ENCODE results near the gene DCTD. TPM values are rescaled to one million over a fixed set of nuclear protein-coding genes. Genes with fewer than 3 reads are reported as not detected.

DCTD gene
- 89.3 TPM for polyA plus RNA-seq (2012; ENCODE audit: low read depth, missing spikeins)

DNA sequence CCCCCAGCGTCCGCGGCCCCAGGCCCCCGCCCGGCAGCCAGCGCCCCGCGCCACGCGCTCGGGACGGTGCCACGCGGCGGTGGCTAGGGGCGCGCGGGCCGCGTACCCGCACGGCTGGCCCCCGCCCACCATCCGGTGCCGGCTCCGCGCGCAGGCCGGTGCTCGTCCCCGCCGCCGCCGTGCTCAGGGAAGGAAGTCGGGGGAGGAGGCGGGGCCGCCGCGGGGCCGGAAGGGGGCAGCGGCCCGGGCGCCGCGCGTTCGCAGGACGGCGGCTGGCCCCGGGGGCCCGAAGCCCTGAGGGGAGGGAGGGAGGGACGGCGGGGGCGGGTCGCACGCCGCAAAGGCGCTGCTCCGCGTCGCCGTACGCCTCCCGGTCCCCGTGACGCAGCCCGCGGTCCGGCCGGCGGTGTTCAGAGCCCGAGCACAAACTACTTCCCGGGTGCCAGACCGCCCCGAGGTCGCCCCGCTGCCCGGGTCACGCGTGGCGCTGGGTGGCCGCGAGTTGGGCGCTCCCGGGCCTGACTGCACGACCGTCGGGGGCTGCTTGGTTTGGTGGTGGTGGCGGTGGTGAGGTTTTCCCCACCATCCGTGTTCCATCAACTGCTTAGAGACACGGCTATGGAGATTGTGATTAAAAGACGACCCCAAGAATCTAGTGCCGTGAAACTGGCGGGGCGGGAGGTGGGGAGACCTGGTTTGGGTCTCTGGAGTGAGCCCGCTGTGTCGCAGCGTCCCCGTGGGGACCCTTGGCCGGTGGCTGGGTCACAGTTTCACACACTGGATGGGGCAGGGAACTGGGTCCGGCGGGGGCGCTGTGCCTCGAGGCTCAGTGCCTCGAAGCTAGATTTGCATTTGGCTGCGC is at the start of gene DCTD:
TSS of gene DCTD (minus strand) at position 205 of the 862 bp plus-strand sequence. CDS start 1,818 bp downstream, outside the sequence.
- TF ChIP-seq POLR2AphosphoS5 (IDR thresholded peaks at IDR 0.05; ENCODE audit: low read depth, low read length) (peak; percentile 89), POLR2A (IDR thresholded peaks at IDR 0.05; ENCODE audit: low read depth, low read length) (peak; percentile 93), SPI1 (IDR thresholded peaks at IDR 0.05; ENCODE audit: low read depth, low read length) (peak; percentile 60; the same call in 1 of the 2 replicates), POU2F2 (IDR thresholded peaks at IDR 0.05; ENCODE audit: low read depth, low read length) (peak; percentile 95), TAF1 (IDR thresholded peaks at IDR 0.05; ENCODE audit: low read depth, low read length) (peak; percentile 67), PAX5 (IDR thresholded peaks at IDR 0.05; ENCODE audit: insufficient read depth, low read length, severe bottlenecking) (peak; percentile 9)
- DNase-seq (ENCODE audit: insufficient read length, low spot score) (peak; percentile 59), FAIRE-seq (peak; percentile 97)

- FAIRE-seq (no peak), DNase-seq (ENCODE audit: insufficient read length, low spot score) (no peak)
- TF ChIP-seq POLR2AphosphoS5 (IDR thresholded peaks at IDR 0.05; ENCODE audit: low read depth, low read length) = no peak
- TF ChIP-seq SPI1 (IDR thresholded peaks at IDR 0.05; ENCODE audit: low read depth, low read length) = no peak
- TF ChIP-seq POU2F2 (IDR thresholded peaks at IDR 0.05; ENCODE audit: low read depth, low read length) = no peak
- TF ChIP-seq POLR2A (IDR thresholded peaks at IDR 0.05; ENCODE audit: low read depth, low read length) = no peak
- TF ChIP-seq PAX5 (IDR thresholded peaks at IDR 0.05; ENCODE audit: insufficient read depth, low read length, severe bottlenecking) = no peak
- TF ChIP-seq TAF1 (IDR thresholded peaks at IDR 0.05; ENCODE audit: low read depth, low read length) = no peak
Observed at GRCh38 chr4:182960746-182961145, 43.6 kb upstream of the DCTD start.

- TF ChIP-seq POLR2AphosphoS5 (IDR thresholded peaks at IDR 0.05; ENCODE audit: low read depth, low read length) = no peak
- no peak for TF ChIP-seq SPI1 (IDR thresholded peaks at IDR 0.05; ENCODE audit: low read depth, low read length)
- no peak for TF ChIP-seq TAF1 (IDR thresholded peaks at IDR 0.05; ENCODE audit: low read depth, low read length)
- DNase-seq (ENCODE audit: insufficient read length, low spot score) (no peak), FAIRE-seq (no peak)
Observed at GRCh38 chr4:182960228-182960627, 43.0 kb upstream of the DCTD start.

- DNase-seq (ENCODE audit: insufficient read length, low spot score) (no peak), FAIRE-seq (no peak)
- TF ChIP-seq SPI1 (IDR thresholded peaks at IDR 0.05; ENCODE audit: low read depth, low read length) = no peak
- no peak for TF ChIP-seq TAF1 (IDR thresholded peaks at IDR 0.05; ENCODE audit: low read depth, low read length)
- no peak for TF ChIP-seq POU2F2 (IDR thresholded peaks at IDR 0.05; ENCODE audit: low read depth, low read length)
- TF ChIP-seq PAX5 (IDR thresholded peaks at IDR 0.05; ENCODE audit: insufficient read depth, low read length, severe bottlenecking) = no peak
- TF ChIP-seq POLR2A (IDR thresholded peaks at IDR 0.05; ENCODE audit: low read depth, low read length) = no peak
- TF ChIP-seq POLR2AphosphoS5 (IDR thresholded peaks at IDR 0.05; ENCODE audit: low read depth, low read length) = no peak
Observed at GRCh38 chr4:182955411-182955810, 38.2 kb upstream of the DCTD start.

DNA sequence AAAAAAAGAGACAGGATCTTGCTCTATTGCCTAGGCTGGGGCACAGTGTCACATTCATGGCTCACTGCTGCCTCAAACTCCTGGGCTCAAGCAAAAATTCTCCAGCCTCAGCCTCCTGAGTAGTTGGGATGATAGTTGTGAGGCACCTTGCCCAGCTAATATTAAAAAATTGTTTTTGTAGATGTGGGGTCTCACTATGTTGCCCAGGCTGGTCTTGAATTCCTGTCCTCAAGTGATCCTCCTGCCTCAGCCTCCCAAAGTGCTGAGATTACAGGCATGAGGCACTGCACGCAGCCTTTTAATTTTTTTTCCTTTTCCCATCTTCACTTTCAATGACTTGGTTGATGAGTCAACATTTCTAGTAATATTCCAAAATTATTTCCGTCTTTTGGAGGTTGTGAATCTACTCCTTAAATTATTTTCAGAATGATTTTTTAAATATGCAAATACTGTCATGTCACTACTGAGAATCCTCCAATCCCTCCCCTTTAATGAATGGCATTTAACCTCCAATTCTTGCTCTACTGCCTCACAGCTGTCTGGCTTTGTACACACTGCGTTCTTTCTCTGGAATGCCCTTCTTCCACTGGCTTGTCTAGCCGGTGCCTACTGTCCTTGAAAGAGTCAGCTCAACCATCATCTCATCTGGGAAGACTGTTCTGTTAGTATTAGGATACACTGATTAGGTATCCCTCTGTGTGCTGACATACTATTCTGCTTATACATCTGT is 27.5 kb upstream of the DCTD start:
- DNase-seq (ENCODE audit: insufficient read length, low spot score) = no peak
- FAIRE-seq = no peak
- TF ChIP-seq POLR2AphosphoS5 (IDR thresholded peaks at IDR 0.05; ENCODE audit: low read depth, low read length) (no peak), TAF1 (IDR thresholded peaks at IDR 0.05; ENCODE audit: low read depth, low read length) (no peak), POLR2A (IDR thresholded peaks at IDR 0.05; ENCODE audit: low read depth, low read length) (no peak), POU2F2 (IDR thresholded peaks at IDR 0.05; ENCODE audit: low read depth, low read length) (no peak), SPI1 (IDR thresholded peaks at IDR 0.05; ENCODE audit: low read depth, low read length) (no peak), PAX5 (IDR thresholded peaks at IDR 0.05; ENCODE audit: insufficient read depth, low read length, severe bottlenecking) (no peak)

- TF ChIP-seq POLR2A (IDR thresholded peaks at IDR 0.05; ENCODE audit: low read depth, low read length) = no peak
- TF ChIP-seq PAX5 (IDR thresholded peaks at IDR 0.05; ENCODE audit: insufficient read depth, low read length, severe bottlenecking) = no peak
- TF ChIP-seq POU2F2 (IDR thresholded peaks at IDR 0.05; ENCODE audit: low read depth, low read length) = no peak
- no peak for TF ChIP-seq POLR2AphosphoS5 (IDR thresholded peaks at IDR 0.05; ENCODE audit: low read depth, low read length)
- no peak for TF ChIP-seq SPI1 (IDR thresholded peaks at IDR 0.05; ENCODE audit: low read depth, low read length)
- no peak for TF ChIP-seq TAF1 (IDR thresholded peaks at IDR 0.05; ENCODE audit: low read depth, low read length)
- no peak for DNase-seq (ENCODE audit: insufficient read length, low spot score)
- no peak for FAIRE-seq
Observed at GRCh38 chr4:182939680-182940079, 22.5 kb upstream of the DCTD start.

DNA sequence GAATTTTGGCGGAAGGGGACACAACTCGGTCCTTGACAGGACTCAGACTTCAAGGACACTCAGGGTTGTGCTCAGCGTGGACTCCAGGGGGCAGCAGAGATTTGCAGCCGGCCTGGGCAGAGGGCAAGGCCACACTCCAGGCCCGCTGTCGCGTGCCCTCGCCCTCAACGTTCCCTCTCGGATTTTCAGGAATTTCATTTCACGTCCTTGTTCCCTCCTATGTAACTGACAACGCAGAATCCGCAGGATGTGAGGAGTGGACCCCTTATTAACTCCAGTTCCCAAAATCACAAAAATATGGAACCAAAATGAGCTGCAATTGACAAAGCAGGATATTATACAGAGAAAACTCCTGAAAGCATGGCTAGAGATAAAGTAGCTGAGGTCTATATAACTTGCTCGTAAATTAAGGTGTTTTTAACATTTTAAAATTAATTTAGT is 21.0 kb upstream of the DCTD start:
- peak; percentile 89 for FAIRE-seq
- TF ChIP-seq PAX5 (IDR thresholded peaks at IDR 0.05; ENCODE audit: insufficient read depth, low read length, severe bottlenecking) = no peak
- DNase-seq (ENCODE audit: insufficient read length, low spot score) = peak; percentile 53

- DNase-seq (ENCODE audit: insufficient read length, low spot score) (no peak), FAIRE-seq (no peak)
- TF ChIP-seq POLR2A (IDR thresholded peaks at IDR 0.05; ENCODE audit: low read depth, low read length) = no peak
- no peak for TF ChIP-seq PAX5 (IDR thresholded peaks at IDR 0.05; ENCODE audit: insufficient read depth, low read length, severe bottlenecking)
- TF ChIP-seq POU2F2 (IDR thresholded peaks at IDR 0.05; ENCODE audit: low read depth, low read length) = no peak
- no peak for TF ChIP-seq POLR2AphosphoS5 (IDR thresholded peaks at IDR 0.05; ENCODE audit: low read depth, low read length)
- TF ChIP-seq SPI1 (IDR thresholded peaks at IDR 0.05; ENCODE audit: low read depth, low read length) = no peak
- no peak for TF ChIP-seq TAF1 (IDR thresholded peaks at IDR 0.05; ENCODE audit: low read depth, low read length)
Observed at GRCh38 chr4:182937268-182938204, 20.4 kb upstream of the DCTD start.

Measured in GM12891 (cell line).